Stimulated activated CD8-positive, alpha-beta memory T cell treated with anti-CD3 and anti-CD28 coated beads, Interleukin-4, amount 100 ng/mL, for 4 hours (primary cell): ENCODE data around the gene MARK3.

Experiments used
- DNase-seq, 2 donors: peaks; one replicate each; pipeline ENCODE4 v3.0.0-alpha.2; 2020; ENCODE audit warnings: low read depth in 2 of 2, low spot score in 1 of 2

The MARK3 gene

GRCh38 chr14:103547455-103547940 lies 162.3 kb downstream of the MARK3 start:
- DNase-seq, result no peak

- no peak for DNase-seq
Observed at GRCh38 chr14:103547941-103548462, 162.8 kb downstream of the MARK3 start.

GRCh38 chr14:103548463-103549351 lies 163.5 kb downstream of the MARK3 start:
- DNase-seq, result no peak

DNA sequence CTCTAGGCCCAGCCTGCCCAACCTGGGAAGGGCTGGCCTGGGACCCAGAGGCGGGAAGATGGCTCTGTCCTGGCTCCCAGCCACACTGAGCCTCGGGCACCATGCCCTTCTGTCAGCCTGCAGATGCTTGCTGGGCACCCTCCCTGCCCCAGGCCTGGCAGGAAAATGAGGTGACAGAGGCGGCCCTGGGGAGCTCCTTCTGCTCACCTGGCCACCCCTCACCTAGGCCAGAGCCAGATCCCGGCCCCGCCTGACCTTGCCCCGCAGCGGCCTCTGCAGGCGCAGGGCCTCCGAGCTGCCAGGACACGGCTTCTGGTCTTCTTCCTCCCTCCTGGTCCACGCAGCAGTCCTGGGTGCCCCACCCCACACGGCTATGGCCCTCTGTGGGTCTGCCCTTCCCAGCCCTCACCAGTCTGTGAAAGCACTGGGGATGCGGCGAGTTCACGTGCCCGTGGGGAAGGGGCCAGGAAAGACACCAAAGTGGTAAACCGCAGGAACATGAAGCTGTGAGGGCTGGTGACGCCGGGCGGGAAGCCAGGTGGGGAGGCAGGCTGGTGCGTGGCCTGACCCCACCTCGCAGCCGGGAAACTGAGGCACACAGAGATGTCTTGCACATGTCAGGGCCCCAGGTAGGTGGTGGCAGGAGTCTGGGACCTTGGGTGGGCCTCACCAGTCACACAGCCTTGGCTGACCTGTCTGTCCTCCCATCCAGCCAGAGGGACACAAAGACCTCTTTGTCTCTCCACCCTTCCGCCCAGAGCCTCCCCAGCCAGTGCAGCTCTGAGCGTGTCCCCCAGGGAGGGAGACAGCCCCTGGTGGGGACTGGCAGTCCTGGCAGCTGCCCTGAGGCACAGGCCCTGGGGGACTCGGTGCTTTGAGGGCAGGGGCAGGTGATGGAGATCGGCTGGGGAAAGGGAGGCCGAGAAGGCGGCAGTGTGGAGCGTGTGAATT lies 164.4 kb downstream of the MARK3 start:
- no peak for DNase-seq

DNA sequence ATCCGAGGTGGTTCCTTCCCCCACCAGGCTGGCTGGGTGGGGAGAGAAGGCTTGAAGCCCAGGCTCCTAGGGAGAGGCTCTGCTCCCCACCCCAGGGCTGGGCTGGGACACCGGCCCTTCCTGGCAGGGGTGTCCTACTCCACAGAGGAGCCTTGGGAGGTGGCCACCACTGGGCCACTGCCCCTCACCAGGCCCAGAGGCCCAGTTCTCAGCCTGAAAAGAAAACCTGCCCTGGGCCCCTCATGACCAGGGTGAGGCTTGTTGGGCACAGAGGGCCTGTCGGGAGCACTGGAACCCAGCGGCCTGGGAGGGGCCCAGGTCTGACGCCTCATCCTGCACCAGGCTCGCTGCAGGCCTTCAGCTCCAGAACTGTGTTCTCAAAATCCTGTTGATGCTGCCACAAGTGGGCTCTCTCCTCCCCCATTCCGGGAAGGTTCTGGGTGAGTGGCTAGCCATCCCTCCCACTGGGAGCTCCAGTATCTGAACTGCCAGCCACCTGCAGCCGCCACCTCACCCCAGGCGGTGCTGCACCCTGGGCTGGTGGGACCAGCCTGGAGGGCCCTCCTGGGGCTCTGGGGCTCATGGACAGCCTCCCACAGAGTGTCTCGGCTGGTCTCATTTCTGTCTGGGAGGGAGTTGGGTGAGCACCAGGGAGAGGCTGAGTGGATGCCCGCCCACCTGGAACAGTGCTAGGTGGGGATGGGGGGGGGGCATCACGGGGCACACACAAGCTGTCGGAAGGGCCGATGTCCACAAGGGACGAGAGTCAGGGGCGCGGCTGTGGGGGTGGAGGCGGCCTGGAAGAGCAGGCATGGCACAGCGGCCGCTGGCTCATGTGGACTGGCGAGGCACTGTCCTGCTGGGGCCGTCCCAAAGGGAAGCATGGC lies 165.5 kb downstream of the MARK3 start:
- DNase-seq, result no peak

GRCh38 chr14:103551338-103551762 lies 166.1 kb downstream of the MARK3 start:
- DNase-seq, result no peak

DNA sequence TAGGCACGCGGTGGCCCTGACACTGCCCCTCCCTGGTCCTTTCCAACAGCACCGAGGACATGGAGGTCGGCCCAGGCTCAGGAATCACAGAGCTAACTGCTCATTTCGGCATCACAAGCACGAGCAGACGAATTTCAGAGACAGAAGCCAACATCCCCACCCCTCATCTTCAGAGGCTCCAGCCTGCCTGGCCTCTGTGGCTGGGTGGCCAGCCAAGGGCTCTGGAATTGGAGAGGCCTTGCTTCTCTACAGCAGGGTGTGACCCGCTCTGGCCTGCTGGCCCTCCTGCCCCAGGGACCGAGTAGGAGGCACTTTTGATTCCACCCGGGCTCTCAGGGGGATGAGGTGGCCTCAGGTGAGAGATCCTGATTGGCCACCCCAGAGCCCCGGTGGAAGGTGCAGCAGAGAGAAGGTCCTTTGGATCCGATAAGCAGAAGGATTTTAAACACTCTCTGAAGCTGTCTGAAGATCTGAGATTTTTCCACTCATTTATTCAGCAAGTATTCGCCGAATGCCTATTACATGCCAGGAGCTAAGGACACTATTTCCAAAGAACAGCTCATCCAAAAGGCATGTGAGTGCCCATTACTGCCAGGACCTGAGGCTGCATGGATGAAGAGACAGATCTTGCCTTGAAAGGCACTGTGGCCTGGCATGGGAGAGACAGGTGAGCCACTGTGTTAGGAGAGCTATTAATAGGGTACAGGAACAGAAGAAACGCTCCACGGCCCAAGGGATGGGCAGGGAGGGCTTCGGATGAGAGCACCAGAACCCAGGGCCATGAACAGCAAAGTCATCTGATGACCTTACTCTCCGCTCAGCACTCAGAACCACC lies 167.0 kb downstream of the MARK3 start:
- DNase-seq, result no peak

DNA sequence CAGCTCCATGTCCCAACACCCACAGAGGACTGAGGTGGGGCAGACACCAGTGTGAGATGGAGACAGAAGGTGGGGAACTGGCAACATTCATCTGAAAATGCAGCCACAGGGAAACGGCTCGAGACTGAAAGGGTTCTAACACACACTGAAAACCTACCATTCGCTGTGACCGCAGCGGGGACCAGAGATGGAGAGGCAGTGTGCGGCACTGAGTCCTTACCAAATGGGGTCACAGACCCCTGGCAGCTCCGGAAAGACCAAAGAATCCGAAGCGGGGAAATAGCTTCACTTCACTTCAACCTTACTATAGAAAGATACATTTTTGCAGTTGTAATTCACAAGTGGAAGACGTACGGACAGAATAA lies 167.6 kb downstream of the MARK3 start:
- DNase-seq, result no peak
